Limb (tissue), 2 donors: ENCODE measurements around the gene ADPRS.
A peak's percentile ranks its signal among the peaks of the same experiment; 100 is the strongest.

Experiments used
- DNase-seq, 2 donors: peaks; one replicate each; pipeline ENCODE4 v3.0.0-alpha.2; 2016; ENCODE audit errors: extremely low spot score in 2 of 2

Gene ADPRS

DNA sequence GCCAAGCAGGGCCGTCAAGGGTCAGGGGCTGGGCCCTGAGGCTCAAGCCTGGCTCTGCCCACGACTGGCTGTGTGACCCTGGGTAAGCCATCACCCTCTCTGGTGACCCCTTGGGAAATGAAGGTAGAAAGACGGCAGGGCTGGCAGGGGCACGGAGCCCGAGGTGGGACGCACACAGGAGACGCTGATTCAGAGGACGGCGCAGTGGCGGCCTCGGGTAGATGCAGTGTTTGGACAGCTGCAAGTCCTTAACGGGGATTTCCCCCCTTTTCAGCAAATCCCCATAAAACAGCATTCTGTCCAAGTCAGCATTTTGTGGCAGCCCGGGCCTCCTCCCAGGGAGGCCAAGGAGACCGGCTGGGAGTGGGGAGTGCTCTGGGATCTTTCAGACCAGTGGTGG, 19.6 kb downstream of the ADPRS start:
- DNase-seq = peak in 1 of 2 donors; percentile 56

DNA sequence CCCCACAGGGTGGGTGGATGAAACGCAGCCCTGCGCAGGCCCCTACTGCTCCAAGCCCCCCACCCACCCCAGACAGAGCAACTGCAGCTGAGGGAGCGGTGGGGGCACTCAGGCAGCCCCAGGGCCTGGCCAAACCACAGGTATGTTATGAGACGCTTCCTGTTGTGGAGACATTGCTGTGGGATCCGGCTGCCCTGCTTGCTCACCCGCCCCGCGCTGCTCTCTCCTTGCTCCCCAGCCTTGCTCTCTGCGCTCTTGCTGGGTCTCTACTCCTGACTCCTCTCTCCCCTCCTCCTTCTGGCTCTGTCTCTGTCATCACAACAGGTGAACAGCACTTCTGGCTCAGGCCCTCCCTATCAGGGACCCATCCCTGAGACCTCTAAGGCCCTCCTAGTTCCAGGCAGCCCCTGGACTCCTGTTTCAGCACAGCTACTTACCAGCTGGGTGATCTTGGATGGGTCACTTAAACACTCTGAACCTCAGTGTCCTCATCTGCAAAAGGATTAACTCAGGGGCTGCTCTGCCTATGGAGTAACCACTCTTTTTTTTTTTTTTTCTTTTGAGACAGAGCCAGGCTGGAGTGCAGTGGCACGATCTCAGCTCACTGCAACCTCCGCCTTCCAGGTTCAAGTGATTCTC, 20.5 kb downstream of the ADPRS start:
- no peak for DNase-seq

DNA sequence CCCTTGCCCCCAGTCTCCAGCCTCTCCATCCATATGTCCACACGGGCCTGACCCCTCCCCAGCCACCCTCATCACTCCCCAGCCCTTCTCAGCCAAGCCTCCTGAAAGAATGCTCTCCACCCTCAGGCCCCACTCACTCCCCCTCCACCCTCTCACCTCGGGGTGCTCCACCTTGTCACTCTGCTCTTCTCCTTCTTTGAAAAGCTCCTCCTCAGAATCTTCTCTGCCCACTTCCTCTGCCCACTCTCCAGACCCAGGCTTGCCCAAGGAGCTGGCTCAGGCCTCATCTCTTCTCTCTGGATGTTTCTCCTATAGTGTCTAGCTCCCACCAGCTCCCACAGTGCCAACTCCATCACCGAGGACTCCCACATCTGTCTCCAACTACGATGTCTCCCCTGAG, 22.5 kb downstream of the ADPRS start:
- no peak for DNase-seq

DNA sequence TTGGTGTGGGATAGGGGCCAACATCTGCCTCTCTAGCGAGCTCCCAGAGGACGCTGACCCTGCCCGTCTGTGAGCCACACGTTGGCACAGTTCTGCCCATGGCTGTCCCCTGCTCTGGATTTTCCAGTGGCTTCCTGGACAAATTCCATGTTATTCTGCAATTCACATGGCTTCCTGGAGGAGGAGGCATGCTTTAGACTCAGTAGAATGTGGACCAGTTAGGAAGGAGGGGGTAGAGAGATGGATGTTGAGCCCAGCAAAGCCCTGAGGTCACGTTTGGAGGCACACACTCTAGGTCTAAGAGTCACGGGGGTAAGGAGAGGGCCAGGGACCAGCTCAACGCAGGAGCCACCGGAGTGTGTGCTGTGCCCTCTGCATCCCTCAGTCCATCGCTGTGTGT, 24.1 kb downstream of the ADPRS start:
- no peak for DNase-seq

DNA sequence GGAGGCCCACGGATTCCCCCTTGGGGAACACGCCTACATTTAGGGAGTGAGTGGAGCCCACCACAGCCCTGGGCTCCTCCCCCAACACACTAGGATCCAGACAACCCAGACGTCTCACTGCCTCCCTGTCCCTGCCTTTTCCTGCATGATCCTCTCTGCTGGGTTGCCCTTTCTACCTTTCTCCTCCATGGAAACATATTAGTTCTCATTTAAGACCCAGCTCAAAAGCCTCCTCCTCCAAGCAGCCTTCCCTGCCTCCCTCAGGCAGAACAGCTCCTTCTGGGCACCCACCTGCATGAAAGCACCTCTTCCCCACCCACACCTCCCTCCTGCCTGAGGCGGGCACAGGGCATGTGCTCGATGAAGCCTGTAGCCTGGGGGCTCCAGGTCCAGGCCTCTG, 25.7 kb downstream of the ADPRS start:
- DNase-seq = no peak

DNA sequence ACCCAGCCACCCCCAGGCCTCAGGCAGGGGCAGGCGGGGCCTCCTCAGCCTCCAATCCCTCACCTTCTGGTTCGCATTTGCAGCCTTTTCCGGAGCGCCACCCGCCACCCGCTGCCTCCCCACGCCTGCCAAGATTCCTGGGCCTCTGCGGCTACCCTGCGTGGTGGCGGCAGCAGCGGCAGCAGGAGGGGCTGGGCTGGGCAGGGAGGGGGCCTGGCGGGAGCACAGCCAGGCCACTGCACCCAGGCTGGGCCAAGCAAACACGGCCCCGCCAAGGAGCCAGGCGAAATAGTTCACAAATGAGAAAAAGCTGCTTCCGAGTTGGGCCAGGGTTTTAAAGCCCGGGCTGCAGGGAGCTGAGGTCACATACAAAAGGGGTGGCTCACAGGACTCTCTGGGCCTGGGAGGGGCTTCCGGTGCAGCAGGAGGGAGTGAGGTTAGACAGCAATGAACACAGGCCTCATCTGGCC, 26.5 kb downstream of the ADPRS start:
- peak; percentile 65 to 79 for DNase-seq

DNA sequence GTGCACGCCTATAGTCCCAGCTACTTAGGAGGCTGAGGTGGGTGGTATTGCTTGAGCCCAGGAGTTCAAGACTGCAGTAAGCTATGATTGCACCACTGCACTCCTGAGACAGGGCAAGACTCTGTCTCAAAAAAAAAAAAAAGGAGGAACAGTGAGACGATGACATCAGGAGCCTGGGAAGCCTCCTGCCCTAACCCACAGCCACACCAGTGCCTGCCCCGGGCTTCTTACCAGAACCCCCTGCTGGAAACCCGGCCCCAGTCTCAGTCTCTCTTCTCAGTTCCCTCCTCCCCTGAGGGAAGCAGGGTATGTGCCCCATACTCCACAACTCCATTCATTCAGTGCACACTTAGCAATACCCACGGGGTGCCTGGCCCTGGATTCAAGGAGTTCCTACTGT, 27.2 kb downstream of the ADPRS start:
- DNase-seq = no peak

DNA sequence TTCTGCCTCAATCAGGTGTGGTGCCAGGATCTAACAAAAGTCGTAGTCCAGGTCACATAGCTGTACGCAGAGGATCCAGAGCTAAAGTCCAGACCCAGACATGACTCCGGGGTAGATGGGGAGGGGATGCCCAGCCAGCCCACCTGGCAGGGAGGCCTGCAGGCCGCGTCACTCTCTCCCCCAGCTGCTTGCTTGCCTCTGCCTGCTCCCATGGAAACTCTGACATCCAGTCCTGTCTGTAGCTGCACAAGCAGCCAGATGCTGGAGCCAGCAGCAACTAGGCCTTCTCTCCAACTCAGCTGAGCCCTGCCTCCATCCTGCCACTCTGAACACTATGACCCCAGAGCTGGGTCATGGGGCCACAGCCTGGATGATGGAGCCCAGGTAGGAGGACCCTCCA, 28.2 kb downstream of the ADPRS start:
- DNase-seq = peak in 1 of 2 donors; percentile 51

DNA sequence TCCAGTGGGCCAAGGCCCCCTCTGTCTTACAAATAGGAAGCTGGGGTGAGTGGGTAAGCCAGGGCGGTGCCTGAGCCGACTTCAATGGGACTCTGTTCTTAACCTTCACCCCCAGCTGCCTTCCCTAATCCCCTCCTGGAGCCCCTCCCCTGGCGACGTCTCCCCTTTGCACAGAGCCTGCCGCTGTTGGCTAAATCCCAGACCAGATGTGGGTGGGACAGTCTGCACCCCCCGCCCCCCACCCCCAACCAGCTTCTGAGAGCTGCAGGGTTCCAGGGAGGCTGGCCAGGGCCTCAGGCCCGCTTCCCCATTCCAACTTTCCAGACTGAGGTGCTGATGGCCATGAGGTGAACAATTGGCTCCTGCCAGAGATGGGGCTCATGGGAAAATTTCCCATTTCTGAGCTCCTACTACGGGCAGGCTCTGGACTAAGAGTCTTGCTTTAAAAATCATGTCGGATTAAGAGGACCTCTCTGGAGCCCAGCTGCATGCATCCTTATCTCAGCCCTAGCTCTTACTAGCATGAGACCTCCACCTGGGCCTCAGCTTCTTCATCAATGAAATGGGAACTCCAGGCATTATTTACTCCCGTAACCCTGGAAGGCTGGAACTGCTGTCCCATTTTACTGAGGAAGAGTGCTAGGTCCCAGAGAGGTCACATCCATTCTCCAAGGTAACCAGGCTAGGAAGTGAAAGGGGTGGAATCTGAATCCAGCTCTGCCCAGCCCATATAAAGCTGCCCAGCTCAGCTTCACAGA, 29.9 kb downstream of the ADPRS start:
- DNase-seq = no peak

DNA sequence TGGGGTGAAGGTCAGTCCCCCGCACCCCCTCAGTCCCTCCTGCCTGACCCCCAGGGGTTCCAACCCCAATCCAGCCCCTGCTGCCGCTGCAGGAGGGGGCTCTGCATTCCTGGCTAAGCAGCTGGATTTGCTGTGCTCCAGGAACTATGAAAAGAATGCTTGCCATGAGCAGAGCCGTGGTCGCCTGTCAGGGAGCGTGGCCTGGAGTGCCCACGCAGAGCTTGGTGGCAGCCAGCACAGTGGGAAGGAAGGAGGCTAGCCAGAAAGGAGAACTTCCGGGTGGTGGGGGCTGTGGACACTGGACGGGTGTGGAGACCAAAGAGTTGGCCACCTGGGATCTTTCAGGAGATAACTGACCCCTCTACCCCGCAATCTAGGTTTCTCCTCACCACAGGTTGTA, 30.8 kb downstream of the ADPRS start:
- DNase-seq = no peak

DNA sequence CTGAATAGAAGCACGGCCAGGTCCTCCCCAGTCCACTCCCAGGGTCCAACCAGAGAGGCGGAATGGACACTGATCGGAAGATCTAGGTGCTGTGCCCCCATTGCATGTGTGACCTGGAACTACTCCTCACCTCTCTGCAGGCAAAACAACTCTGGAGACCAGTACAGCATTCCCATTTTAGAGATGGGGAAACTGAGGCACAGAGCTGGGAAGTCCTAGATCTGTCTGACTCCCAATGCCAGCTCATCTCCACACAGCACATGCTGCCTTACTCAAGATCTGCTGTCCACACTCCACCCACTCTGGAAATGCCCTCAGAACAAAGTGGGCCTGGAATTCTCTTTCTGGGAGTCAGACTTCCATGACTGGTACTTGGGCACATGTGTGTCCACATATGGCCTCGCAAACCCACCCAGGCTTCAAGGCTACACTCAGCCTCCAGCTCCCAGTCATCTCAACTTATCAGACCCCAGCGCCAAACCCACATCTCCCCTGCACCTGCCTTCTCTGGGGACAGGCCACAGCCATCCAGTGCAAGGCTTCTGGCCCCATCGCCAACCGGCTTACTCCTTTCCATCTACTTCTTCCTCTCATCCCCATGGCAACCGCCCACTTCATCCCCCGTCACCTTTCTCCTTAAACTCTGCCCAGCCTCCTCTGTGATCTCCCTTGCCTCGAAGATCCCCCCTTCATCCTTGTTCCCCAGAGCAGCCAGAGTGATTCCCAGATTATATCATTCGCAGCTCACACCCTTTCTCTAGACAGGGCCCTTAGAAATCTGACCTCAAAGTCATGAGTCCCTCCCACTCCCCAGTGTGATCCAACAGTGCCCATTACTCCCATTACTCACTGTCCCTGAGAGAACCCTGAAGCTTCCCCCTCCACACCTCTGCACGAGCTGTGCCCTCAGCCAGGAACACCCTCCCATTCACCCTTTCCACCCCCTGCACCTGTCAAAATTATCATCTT, 33.7 kb downstream of the ADPRS start:
- no peak for DNase-seq

DNA sequence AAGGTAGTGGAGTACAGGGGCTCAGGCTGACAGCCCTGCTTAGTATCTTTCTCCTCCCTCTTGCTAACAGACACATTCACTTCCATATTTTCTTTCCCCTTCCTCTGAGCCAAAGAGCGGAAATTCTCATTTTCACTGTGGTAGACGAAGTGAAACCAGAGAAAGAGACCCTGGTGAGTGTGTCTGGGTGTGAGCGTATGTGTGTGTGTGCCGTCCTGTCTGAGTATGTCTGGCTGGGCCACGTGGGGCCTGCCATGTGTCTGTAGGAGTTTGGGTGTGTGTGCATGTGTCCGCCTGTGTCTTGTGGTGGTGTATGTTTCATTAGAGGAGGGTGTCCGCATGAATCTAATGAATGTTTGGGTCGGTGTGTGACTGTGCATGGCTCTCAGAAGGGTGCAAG, 34.7 kb downstream of the ADPRS start:
- no peak for DNase-seq

DNA sequence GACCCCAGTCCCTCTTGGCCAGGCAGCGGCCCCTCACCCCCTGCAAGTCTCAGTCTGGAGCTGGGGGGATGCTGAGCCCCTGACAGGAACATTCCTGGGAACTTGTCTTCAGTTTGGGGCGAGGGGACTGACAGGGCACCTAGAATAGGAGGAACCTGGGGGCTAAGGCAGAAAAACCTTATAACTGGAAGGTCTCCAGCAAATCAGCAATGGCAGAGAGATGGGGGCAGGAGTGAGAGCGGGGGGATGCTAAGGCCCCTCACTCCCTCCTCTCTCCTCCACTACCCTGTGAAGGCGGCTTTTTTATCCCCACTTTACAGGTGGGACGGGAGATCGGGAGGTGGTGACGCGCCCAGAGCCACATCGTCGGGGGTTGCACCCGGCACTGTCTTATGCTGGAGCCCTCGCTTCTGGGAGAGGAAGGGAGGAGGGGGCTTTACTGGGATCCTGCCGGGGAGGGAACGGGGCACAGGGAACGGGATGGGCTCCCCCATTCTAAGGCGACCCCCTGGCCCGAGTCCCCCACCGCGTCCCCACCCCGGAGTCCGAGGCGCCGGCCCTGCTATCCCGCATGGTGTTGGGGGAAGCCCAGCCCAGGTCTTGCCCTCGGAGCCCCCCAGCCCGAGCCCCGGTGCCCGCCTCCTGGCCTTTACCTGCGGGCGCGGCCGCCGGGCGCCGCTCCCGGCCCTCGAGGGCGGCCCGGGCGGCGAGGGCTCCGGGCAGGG, 35.9 kb downstream of the ADPRS start:
- no peak for DNase-seq

DNA sequence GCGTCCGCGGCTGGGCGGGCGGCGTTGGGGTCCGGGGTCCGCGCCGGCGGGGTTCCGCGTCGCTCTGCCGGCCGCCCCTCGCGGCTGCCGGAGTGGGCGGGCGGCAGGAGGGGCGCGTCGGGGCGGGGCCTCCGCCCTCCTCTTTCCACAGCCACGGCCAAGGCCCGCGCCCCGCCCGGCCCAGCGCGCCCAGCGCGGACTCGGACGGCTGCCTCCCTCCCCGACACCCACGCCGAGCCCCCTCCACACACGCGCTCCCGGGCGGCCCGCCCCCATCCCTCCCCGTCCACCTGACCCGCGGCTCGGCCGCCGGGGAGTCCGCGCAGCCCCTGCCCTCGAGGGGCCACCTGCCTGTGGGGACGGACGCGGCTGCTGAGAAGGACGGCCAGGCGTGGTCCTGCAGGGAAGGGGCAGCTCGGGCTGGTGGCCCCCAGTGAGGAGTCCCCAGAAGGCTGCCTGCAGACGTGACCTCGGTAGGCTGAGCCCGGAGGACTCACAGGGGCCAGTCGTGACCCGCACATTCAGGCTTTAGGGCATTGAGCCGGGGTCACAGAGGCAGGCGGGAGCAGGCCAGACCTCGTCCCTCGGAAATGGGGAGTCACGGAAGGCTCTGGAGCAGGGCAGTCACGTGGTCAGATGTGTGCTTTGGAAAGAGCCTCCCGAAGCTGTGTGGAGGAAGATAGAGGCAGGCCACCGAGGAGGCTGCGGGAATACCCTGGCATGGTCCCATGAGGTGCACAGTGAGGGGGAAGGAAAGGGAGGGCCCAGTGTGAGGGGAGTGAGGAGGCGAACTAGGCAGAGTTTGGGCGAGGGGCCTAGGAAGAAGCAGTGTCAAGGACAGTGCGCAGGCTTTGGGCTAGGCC, 36.7 kb downstream of the ADPRS start, which contains the start of gene COL8A2:
Gene COL8A2 (minus strand): TSS at position 94 of the 863 bp plus-strand sequence. CDS start 24,980 bp downstream, outside the sequence.
- DNase-seq = peak in 1 of 2 donors; percentile 70

DNA sequence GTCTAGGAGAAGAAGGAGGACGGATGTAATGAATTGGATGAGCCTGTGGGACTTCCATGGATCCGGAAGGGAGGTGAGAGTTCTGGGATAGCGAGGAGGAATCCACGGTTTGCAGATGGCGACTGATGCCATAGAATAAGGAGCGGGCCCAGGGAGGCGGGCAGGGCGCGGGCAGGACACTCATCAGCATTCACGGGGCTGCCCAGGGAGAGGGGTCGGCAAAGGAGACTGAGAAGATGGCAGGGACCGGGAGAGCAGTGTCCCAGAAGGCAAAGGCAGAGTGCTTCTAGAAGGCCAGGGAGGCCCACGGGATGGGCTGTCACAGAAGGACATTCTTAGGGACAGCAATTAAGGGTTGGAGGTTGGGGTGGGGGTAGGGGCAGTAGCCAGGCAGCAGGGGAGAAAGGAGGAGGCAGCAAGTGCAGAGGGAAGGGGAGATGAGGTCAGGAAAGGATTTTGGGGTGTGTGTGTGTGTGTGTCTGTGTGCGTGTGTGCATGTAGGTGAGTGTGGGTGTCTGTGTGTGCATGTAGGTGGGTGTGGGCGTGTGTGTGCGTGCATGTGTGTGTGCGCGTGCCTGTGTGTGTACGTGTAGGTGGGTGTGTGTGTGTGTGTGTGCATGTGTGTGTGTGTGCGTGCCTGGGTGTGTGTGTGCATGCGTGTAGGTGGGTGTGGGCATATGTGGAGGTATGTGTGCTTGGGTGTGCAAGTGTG, 37.5 kb downstream of the ADPRS start:
- no peak for DNase-seq

DNA sequence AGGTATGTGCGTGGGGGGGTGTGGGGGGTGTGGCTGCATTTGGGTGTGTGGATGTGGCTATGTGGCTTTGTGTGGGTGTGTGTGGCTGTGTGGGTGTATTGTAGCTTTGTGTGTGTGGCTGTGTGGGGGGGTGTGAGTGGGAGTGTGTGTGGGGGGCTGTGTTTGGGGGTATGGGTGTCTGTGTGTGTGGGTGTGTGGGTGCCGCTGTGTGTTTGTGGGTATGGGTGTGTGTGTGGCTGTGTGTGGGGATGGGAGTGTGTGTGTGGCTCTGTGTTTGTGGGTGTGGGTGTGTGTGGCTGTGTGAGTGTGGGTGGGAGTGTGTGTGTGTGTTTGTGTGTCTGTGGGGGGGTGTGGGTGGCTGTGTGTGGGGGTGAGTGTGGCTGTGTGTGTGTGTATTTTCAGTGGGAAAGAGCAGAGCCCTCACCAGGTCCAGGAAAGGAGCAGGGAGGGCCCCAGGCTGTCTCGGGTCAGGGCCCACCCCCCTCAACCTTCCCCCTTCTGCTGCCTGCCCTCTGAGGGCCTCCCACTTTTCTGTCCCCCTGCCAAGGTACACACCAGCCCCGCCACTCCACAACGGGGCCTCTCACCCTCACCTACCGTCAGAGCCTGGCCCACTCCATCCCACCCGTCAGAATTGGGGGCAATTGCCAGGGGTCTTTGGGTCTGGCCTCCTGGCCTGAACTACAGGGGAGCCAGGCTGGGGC, 38.3 kb downstream of the ADPRS start:
- DNase-seq = no peak

DNA sequence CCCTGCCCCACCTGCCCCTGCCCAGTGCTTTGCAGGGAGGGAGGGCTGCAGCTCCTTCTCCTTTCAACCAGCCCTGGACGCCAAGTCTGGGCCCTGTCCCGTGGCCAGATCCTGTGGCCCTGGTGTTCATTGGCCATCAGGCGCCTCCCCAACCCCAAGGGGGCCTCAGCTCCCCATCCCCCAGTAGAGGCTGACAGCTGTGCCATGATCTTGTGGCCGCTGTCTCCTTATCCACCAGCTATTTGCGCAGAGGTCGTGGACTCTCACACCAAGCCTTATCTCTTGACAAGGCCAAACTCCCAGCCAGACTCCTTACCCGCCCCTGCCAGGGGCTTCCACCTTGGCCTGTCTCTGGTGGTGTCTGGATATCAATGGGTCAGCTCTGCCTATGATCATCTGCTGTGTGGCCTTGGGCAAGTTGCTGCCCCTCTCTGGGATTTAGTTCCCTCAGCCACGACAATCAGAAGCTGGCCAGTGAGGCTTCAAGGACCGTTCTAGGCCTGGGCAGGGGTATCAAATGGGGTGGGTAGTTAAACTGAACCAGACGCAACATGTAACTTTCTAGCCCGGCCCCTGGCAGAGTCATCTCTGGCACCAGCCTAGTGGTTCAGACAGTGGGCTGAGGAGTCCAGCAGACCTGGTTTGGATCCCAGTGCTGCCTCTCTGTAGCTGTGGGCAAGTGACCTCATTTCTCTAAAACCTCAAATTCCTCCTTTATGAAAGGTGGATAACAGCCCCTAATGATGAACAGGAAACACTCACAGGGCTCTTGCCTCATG, 39.6 kb downstream of the ADPRS start:
- no peak for DNase-seq

DNA sequence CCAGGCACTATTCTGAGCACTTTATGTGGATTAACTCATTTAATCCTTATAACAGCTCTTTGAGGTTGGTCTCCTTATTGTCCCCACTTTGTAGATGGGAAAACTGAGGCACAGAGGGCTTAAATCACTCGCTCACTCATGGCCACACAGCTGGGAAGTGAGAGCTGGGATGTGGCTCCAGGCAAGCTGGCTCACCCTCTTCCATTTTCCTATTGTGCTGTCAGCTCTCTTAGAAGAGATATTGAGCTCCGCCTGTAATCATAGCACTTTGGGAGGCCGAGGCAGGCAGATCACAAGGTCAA, 40.2 kb downstream of the ADPRS start:
- DNase-seq = no peak
